Tongue (tissue), 2 donors: ENCODE measurements around the gene YOD1. TPM values are rescaled to one million over a fixed set of nuclear protein-coding genes. Genes with fewer than 3 reads are reported as not detected.

Source experiments
- DNase-seq: peaks from one replicate; pipeline ENCODE4 v3.0.0-alpha.2; 2015
- total RNA-seq: library from RNA; depleted of rRNA; stranded (reverse); fragments of >200 nt; gene quantifications from one replicate; pipeline ENCODE4 v1.2.3, GENCODE V29; 2014

YOD1 gene
- total RNA-seq, result 14.2 TPM

GRCh38 chr1:207051191-207051943 is at the start of gene YOD1:
Gene YOD1 (minus strand): TSS chr1:207051208. CDS start chr1:207051030, 178 bp downstream.
- no peak for DNase-seq

DNA sequence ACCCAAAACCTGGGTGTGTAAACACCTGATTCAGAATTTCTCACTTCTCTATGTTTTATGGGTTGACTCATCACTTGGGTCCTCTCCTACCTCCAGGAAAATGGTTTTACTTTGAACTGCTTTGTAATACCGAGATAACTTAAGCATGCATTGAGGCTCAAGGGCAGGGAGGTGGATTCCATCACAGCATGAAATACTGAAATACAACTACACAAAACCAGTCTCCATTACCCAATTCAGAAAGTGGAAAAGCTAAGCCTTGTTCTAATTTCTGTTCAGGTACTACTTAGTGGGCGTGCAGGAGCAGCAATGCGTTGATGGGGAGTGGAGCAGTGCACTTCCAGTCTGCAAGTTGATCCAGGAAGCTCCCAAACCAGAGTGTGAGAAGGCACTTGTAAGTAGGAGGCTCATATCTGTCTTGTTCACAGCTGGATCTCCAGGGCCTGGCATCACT is 46.9 kb upstream of the YOD1 start:
- DNase-seq, result no peak

- no peak for DNase-seq
Observed at GRCh38 chr1:207093944-207094343, 42.9 kb upstream of the YOD1 start.

- DNase-seq, result no peak
Observed at GRCh38 chr1:207091200-207091908, 40.3 kb upstream of the YOD1 start.

DNA sequence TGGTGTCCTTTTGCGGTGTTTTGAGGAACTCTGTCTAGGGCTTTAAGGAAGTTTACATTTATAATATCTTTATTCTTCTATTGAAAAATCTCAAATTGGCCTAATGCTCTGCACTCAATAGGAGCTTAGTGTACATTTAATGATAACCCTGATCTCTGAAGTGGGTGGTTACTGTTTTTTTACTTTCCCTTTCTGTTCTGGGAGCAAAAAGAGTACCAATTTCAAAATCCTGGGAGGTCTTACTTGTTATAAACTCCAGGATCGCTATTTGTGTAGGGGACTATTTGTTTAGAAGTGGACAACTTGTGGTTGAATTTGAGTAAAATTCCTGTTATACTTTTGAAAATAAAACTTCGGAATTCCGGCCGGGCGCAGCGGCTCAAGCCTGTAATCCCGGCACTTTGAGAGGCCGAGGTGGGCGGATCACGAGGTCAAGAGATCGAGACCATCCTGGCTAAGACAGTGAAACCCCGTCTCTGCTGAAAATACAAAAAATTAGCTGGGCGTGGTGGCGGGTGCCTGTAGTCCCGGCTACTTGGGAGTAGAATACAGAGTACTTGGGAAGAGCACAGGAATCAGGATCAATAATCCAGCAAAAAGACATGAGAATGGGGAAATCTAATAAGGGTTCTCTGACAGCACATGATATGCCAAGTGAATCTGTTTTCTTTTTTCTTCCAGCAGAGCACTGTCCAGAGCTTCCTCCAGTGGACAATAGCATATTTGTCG is 38.8 kb upstream of the YOD1 start:
- DNase-seq, result no peak

- DNase-seq, result peak; percentile 50
Observed at GRCh38 chr1:207088701-207089626, 38.0 kb upstream of the YOD1 start, which contains the start of gene C4BPB. Gene C4BPB (plus strand): TSS chr1:207088860. CDS start chr1:207089532, 672 bp downstream.

GRCh38 chr1:207088161-207088560 is 37.2 kb upstream of the YOD1 start:
- no peak for DNase-seq

GRCh38 chr1:207085887-207086286 is 34.9 kb upstream of the YOD1 start:
- no peak for DNase-seq

DNA sequence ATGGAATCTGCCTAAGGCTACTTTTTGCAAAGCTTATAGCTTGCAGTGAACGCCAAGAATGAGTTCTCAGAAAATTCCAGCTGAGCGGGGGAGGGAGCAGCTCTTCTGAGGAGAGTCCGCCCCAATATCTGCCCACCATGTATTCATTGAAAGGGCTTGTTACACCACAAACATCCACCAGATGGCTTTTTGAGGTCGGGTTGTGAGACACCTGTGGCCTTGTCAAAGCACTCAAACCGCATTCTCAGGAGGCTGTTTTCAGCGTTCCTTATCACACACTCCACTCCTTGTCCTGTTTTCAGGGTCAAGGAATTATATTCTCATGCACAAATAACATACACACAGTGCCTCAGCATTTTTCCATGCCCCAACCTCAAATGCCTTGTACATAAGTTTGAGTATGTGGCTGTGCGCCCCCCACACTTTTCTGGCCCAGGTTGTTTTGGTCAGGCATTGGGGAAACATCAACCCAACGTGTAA is 33.7 kb upstream of the YOD1 start:
- peak; percentile 71 for DNase-seq

DNA sequence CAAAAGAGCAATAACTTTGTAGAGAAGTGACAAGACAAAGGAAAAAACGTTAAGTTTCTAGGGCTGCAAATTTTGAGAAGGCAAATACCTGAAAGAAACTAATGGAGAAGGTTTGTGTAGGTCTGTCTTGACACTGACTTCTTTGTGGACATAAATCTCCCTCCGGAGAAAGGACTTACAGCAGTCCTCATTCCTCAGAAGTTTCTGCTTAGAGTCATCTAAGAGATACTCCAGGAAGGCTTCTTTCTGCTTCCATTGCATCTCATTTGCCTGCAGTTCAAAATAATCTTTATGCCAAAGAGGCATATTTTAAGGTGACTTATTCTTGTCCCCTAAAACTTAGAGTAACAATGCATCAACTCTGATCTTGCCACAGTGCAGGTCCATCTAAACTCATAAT is 33.2 kb upstream of the YOD1 start:
- DNase-seq, result no peak

DNA sequence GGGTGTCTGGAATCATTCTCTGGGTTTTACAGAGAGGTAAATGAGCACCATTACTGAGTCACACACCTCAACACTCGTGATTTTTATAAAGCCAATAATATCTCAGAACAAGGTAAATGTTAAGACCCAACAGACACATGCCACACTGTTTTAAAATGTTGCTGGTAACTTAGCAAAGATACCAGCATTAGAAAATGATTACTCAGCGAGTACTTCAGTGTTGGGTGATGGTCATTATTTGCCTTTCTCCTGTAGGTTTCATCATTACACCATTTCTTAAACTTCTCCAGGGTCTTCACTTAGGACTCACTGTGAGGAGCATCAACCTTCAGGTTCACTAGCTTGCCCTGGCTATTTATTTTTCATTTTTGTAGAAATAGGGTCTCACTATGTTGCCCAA is 30.8 kb upstream of the YOD1 start:
- DNase-seq, result no peak

DNA sequence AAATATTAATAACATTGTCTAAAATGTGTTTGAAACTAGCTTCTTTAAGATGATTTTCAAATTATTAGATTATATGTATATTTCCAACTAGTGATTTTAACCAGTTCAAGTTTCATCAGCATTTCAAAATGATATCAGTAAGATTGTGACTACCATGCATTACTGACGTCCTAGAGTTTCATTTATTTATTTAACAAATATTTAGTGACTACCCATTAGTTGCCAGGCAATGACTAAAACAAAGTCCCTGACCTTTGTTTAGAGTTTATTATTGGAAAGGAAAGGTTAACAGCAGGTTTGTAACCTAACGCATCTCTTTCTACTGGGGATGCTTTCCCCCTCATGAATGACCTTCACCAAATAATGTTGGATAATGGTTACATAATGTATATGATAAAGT is 30.1 kb upstream of the YOD1 start:
- no peak for DNase-seq

GRCh38 chr1:207079706-207080241 is 28.8 kb upstream of the YOD1 start:
- DNase-seq, result no peak

- DNase-seq, result no peak
Observed at GRCh38 chr1:207078578-207079132, 27.6 kb upstream of the YOD1 start.

- DNase-seq, result peak; percentile 91
Observed at GRCh38 chr1:207077470-207078377, 26.7 kb upstream of the YOD1 start.

DNA sequence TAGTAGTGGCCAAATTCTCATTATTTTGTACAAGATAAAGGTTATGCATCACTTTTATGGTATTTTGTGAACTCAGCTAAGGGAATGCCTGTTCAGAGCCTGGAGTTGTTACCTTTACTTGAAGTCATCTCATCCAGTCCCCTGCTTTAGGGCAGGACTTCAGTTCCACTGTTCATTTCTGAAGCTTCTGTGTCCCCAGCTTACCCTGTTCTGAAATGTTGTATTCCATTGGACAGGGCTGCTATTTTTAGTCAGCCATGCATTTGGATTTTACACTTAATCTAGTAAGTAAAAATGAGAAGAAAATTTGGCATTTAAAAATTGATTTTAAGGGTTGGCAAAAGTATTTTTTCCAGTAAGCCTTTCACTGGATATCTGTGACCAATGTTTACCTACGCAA is 26.0 kb upstream of the YOD1 start:
- no peak for DNase-seq

GRCh38 chr1:207076181-207076955 is 25.4 kb upstream of the YOD1 start:
- no peak for DNase-seq

- no peak for DNase-seq
Observed at GRCh38 chr1:207073906-207074820, 23.2 kb upstream of the YOD1 start.
